Calu3 (cell line): ENCODE data around the gene NEURL3. TPM values are rescaled to one million over a fixed set of nuclear protein-coding genes. Genes with fewer than 3 reads are reported as not detected.

Experiments used
- BruUV-seq: library from RNA; stranded (reverse); fragments of 400-500 nt; replicated peaks from 2 replicates; lab custom pipeline; 2021; lab: Mats Ljungman, UMichigan
- CTCF ChIA-PET: fragments of 300-600 bp; sonication (Branson Sonifier 250); formaldehyde crosslinking; loops from one replicate; lab custom pipeline; 2022; ENCODE audit warnings: antibody characterized with exemption; lab: Charles Lee
- DNase-seq: peaks from one replicate; pipeline ENCODE4 v3.0.0; 2022
- H3K27ac Mint-ChIP-seq: one replicate; pipeline ENCODE4 v1.8.0; 2022; ENCODE audit warnings: mixed read lengths; ENCODE audit not compliant: unreplicated experiment
- H3K27me3 Mint-ChIP-seq: one replicate; pipeline ENCODE4 v1.8.0; 2022; ENCODE audit warnings: mixed read lengths; ENCODE audit not compliant: unreplicated experiment
- H3K36me3 Mint-ChIP-seq: one replicate; pipeline ENCODE4 v1.8.0; 2022; ENCODE audit warnings: mild to moderate bottlenecking, moderate library complexity, mixed read lengths; ENCODE audit not compliant: insufficient read depth, unreplicated experiment
- H3K4me1 Mint-ChIP-seq: one replicate; pipeline ENCODE4 v1.8.0; 2022; ENCODE audit warnings: mild to moderate bottlenecking, low read depth, mixed read lengths; ENCODE audit not compliant: unreplicated experiment
- H3K4me3 Mint-ChIP-seq: one replicate; pipeline ENCODE4 v1.8.0; 2022; ENCODE audit warnings: mild to moderate bottlenecking, low read depth, moderate library complexity, mixed read lengths; ENCODE audit not compliant: unreplicated experiment
- H3K9me3 Mint-ChIP-seq: one replicate; pipeline ENCODE4 v1.8.0; 2022; ENCODE audit warnings: low read depth, mixed read lengths; ENCODE audit not compliant: unreplicated experiment
- CTCF ChIP-seq: fragments of 200-600 bp; IDR thresholded peaks from one replicate; pipeline ENCODE4 v1.8.0; 2022; ENCODE audit warnings: antibody characterized with exemption; ENCODE audit not compliant: unreplicated experiment
- intact Hi-C: fragments of 100-400 bp; cut with micrococcal nuclease; formaldehyde crosslinking; loops from one replicate; pipeline ENCODE4 v1.10.0; 2022; ENCODE audit not compliant: unreplicated experiment
- total RNA-seq: library from RNA; stranded (reverse); gene quantifications from 2 replicates; pipeline ENCODE4 v1.2.3, GENCODE V29; 2022

Gene NEURL3
- total RNA-seq, 1 experiment from 2014 or later = 18.5 TPM

GRCh38 chr2:96523659-96524481, 18.7 kb upstream of the NEURL3 start:
- Mint-ChIP-seq H3K4me1 (no peaks in the 10 kb centered on the region), H3K27ac (no peak overlapping the region), H3K27me3 (peaks cover 41% of the 10 kb centered on the region), H3K4me3 (no peak overlapping the region), H3K36me3 (no peaks in the 10 kb centered on the region), H3K9me3 (no peaks in the 10 kb centered on the region)
- intact Hi-C loops = no loop called here
- DNase-seq = no peak
- TF ChIP-seq CTCF = no peak
- CTCF ChIA-PET = interaction anchor here (0.6 kb wide), 1 partner anchor 164 kb away, joined by 4 read pairs; no protein-coding TSS in a partner anchor
- no TSS peak for BruUV-seq

- no peak overlapping the region for H3K27ac Mint-ChIP-seq
- intact Hi-C loops = no loop called here
- H3K9me3 Mint-ChIP-seq = peaks cover 4% of the 10 kb centered on the region
- H3K27me3 Mint-ChIP-seq = peaks cover 41% of the 10 kb centered on the region
- H3K36me3 Mint-ChIP-seq = no peaks in the 10 kb centered on the region
- no TSS peak for BruUV-seq
- no peak for TF ChIP-seq CTCF
- no peak overlapping the region for H3K4me3 Mint-ChIP-seq
- no peaks in the 10 kb centered on the region for H3K4me1 Mint-ChIP-seq
- no peak for DNase-seq
- CTCF ChIA-PET = interaction anchor here (0.6 kb wide), 1 partner anchor 166 kb away, joined by 4 read pairs; no protein-coding TSS in a partner anchor
Measured at GRCh38 chr2:96522304-96523203, 17.4 kb upstream of the NEURL3 start.

- no peak overlapping the region for H3K27ac Mint-ChIP-seq
Measured at GRCh38 chr2:96521219-96521618, 16.1 kb upstream of the NEURL3 start.

More at GRCh38 chr2:96521219-96521618, 16.1 kb upstream of the NEURL3 start:
- TF ChIP-seq CTCF = no peak
- no peak overlapping the region for H3K4me3 Mint-ChIP-seq
- H3K36me3 Mint-ChIP-seq = no peaks in the 10 kb centered on the region
- H3K9me3 Mint-ChIP-seq = peaks cover 9% of the 10 kb centered on the region
- CTCF ChIA-PET = no interaction called here
- BruUV-seq = no TSS peak
- no peak for DNase-seq
- no peaks in the 10 kb centered on the region for H3K4me1 Mint-ChIP-seq
- peaks cover 37% of the 10 kb centered on the region for H3K27me3 Mint-ChIP-seq
- intact Hi-C loops = no loop called here
